IMR-90 (cell line): Measurements from ENCODE around the gene SHISA6. TPM values are rescaled to one million over a fixed set of nuclear protein-coding genes. Genes with fewer than 3 reads are reported as not detected.

Source experiments
- ATAC-seq: fragments of 200-7000 bp; cut with Tn5 transposase; 2 replicates; pipeline ENCODE4 v1.9.1; 2020; ENCODE audit warnings: low read depth, mild to moderate bottlenecking, moderate library complexity
- BruUV-seq: library from RNA; stranded (reverse); fragments of 400-500 nt; replicated peaks from 2 replicates; lab custom pipeline; 2021; lab: Mats Ljungman, UMichigan
- CTCF ChIA-PET: fragments of 300-600 bp; formaldehyde crosslinking; extraction: SDS; loops from one replicate; lab custom pipeline; 2021; ENCODE audit warnings: antibody characterized with exemption; lab: Yijun Ruan, JAX
- POLR2A ChIA-PET: fragments of 300-600 bp; sonication (Branson Sonifier 250); formaldehyde crosslinking; loops from one replicate; lab custom pipeline; 2022; ENCODE audit warnings: antibody characterized with exemption; ENCODE audit not compliant: unreplicated experiment; lab: Charles Lee
- DNase-seq: peaks from one replicate; pipeline ENCODE4 v3.0.0; 2013
- H2AFZ ChIP-seq: replicated peaks from 2 replicates; pipeline ENCODE3; 2013; ENCODE audit warnings: low read length, mild to moderate bottlenecking; ENCODE audit not compliant: poor library complexity
- H2AK5ac ChIP-seq: 2 replicates; pipeline ENCODE4 v1.6.1; 2013; ENCODE audit warnings: low read depth, low read length, inconsistent platforms
- H2AK9ac ChIP-seq: replicated peaks from 2 replicates; pipeline ENCODE3; 2013; ENCODE audit warnings: mild to moderate bottlenecking, low read depth, low read length, moderate library complexity; ENCODE audit not compliant: poor library complexity
- H2BK120ac ChIP-seq: 2 replicates; pipeline ENCODE4 v1.6.1; 2013; ENCODE audit warnings: low read depth, low read length, inconsistent platforms
- H2BK15ac ChIP-seq: 3 replicates; pipeline ENCODE4 v1.6.1; 2013; ENCODE audit warnings: low read depth, low read length, inconsistent platforms
- H2BK20ac ChIP-seq: 2 replicates; pipeline ENCODE4 v1.6.1; 2013; ENCODE audit warnings: low read depth, mild to moderate bottlenecking, inconsistent platforms, low read length, moderate library complexity
- H2BK5ac ChIP-seq: 2 replicates; pipeline ENCODE4 v1.6.1; 2013; ENCODE audit warnings: mild to moderate bottlenecking, low read depth, low read length, inconsistent platforms; ENCODE audit not compliant: poor library complexity, severe bottlenecking
- H3K14ac ChIP-seq: replicated peaks from 2 replicates; pipeline ENCODE4 v1.6.1; 2013; ENCODE audit warnings: low read depth, low read length, inconsistent platforms
- H3K18ac ChIP-seq: 2 replicates; pipeline ENCODE4 v1.6.1; 2013; ENCODE audit warnings: low read depth, low read length, control low read depth
- H3K23ac ChIP-seq: 2 replicates; pipeline ENCODE4 v1.6.1; 2013; ENCODE audit warnings: low read depth, low read length, inconsistent platforms
- H3K27ac ChIP-seq: 2 replicates; pipeline ENCODE4 v1.5.1; 2013; ENCODE audit warnings: mild to moderate bottlenecking, control low read depth, low read length; ENCODE audit not compliant: insufficient read depth
- H3K27me3 ChIP-seq: 2 replicates; pipeline ENCODE4 v1.6.1; 2013; ENCODE audit warnings: low read length; ENCODE audit not compliant: control insufficient read depth, insufficient read depth
- H3K36me3 ChIP-seq: 2 replicates; pipeline ENCODE4 v1.6.1; 2013; ENCODE audit warnings: low read length, mixed read lengths; ENCODE audit not compliant: control insufficient read depth, insufficient read depth
- H3K4ac ChIP-seq: 2 replicates; pipeline ENCODE4 v1.6.1; 2013; ENCODE audit warnings: low read depth, low read length, inconsistent platforms
- H3K4me1 ChIP-seq: 2 replicates; pipeline ENCODE4 v1.6.1; 2013; ENCODE audit warnings: low read length, mixed read lengths; ENCODE audit not compliant: control insufficient read depth, insufficient read depth
- H3K4me2 ChIP-seq: 2 replicates; pipeline ENCODE4 v1.6.1; 2013; ENCODE audit warnings: low read depth, mild to moderate bottlenecking, control low read depth, low read length, moderate library complexity
- H3K4me3 ChIP-seq: 2 replicates; pipeline ENCODE4 v1.5.1; 2013; ENCODE audit warnings: low read depth, mild to moderate bottlenecking, control low read depth, low read length, moderate library complexity; ENCODE audit not compliant: insufficient read depth
- H3K56ac ChIP-seq: 2 replicates; pipeline ENCODE4 v1.6.1; 2013; ENCODE audit warnings: low read length, inconsistent platforms; ENCODE audit not compliant: insufficient read depth; ENCODE audit errors: extremely low read depth
- H3K79me1 ChIP-seq, 2 experiments: 2 replicates each; pipeline ENCODE4 v1.6.1; 2013; ENCODE audit warnings: low read length in 2 of 2, inconsistent platforms in 1 of 2, low read depth in 1 of 2
- H3K9ac ChIP-seq: 2 replicates; pipeline ENCODE4 v1.6.1; 2013; ENCODE audit warnings: low read depth, low read length, control low read depth
- H3K9me1 ChIP-seq: 2 replicates; pipeline ENCODE4 v1.6.1; 2013; ENCODE audit warnings: low read length, inconsistent platforms; ENCODE audit not compliant: insufficient read depth
- H3K9me3 ChIP-seq: 2 replicates; pipeline ENCODE4 v1.6.1; 2013; ENCODE audit warnings: low read length; ENCODE audit not compliant: control insufficient read depth, insufficient read depth
- H4K20me1 ChIP-seq: 2 replicates; pipeline ENCODE4 v1.6.1; 2013; ENCODE audit warnings: low read length, inconsistent platforms; ENCODE audit not compliant: insufficient read depth
- H4K5ac ChIP-seq: 2 replicates; pipeline ENCODE4 v1.6.1; 2013; ENCODE audit warnings: mild to moderate bottlenecking, low read depth, low read length, control low read depth
- H4K8ac ChIP-seq, 2 experiments: 2 replicates each; pipeline ENCODE4 v1.6.1; 2013; ENCODE audit warnings: low read depth in 2 of 2, low read length in 2 of 2, control low read depth in 1 of 2, inconsistent platforms in 1 of 2
- H4K91ac ChIP-seq: 2 replicates; pipeline ENCODE4 v1.6.1; 2013; ENCODE audit warnings: low read depth, low read length, inconsistent platforms; ENCODE audit not compliant: insufficient read depth
- CEBPB ChIP-seq: IDR thresholded peaks from 2 replicates; pipeline ENCODE4 v1.6.1; 2012; ENCODE audit warnings: low read depth, low read length, improper control_type of control experiment
- CTCF ChIP-seq: conservative IDR thresholded peaks from 2 replicates; pipeline ENCODE4 v1.5.1; 2012; ENCODE audit warnings: mild to moderate bottlenecking, low read depth, low read length, improper control_type of control experiment
- FOS ChIP-seq: fragments of 150-350 bp; IDR thresholded peaks from 2 replicates; pipeline ENCODE4 v1.6.1; 2016; ENCODE audit warnings: low read depth, low read length
- MAZ ChIP-seq: IDR thresholded peaks from 2 replicates; pipeline ENCODE4 v1.6.1; 2012; ENCODE audit warnings: low read depth, mild to moderate bottlenecking, low read length, improper control_type of control experiment, moderate library complexity, borderline replicate concordance
- MXI1 ChIP-seq: IDR thresholded peaks from 2 replicates; pipeline ENCODE4 v1.6.1; 2012; ENCODE audit warnings: low read depth, mild to moderate bottlenecking, low read length, moderate library complexity, borderline replicate concordance
- POLR2A ChIP-seq: IDR thresholded peaks from 2 replicates; pipeline ENCODE4 v1.6.1; 2012; ENCODE audit warnings: mild to moderate bottlenecking, low read depth, low read length
- RFX5 ChIP-seq: IDR thresholded peaks from 2 replicates; pipeline ENCODE4 v1.8.0; 2012; ENCODE audit warnings: low read depth, mild to moderate bottlenecking, low read length, moderate library complexity
- SMC3 ChIP-seq: fragments of 150-350 bp; IDR thresholded peaks from 2 replicates; pipeline ENCODE4 v1.6.1; 2016; ENCODE audit warnings: low read depth, mild to moderate bottlenecking, antibody characterized with exemption, low read length, moderate library complexity
- WGBS, 2 experiments: methylation state at CpG; one replicate each; pipeline versions ENCODE4 v1.1.5 to v1.1.7; 2013; ENCODE audit warnings: missing lambda C conversion rate in 2 of 2; ENCODE audit not compliant: insufficient read length in 1 of 2; ENCODE audit errors: extremely low coverage in 2 of 2; 5-methylcytosine and 5-hydroxymethylcytosine counted together
- dilution Hi-C: fragments of 300-500 bp; cut with HindIII; formaldehyde crosslinking; loops from one replicate; pipeline ENCODE4 v1.14.3; 2018; ENCODE audit warnings: low sequenced_read_pairs; ENCODE audit not compliant: unreplicated experiment
- in situ Hi-C: fragments of 300-500 bp; cut with MboI; formaldehyde crosslinking; loops from 3 replicates; pipeline ENCODE4 v1.14.3; 2019; ENCODE audit warnings: low sequenced_read_pairs, inconsistent platforms, mixed read lengths
- intact Hi-C: fragments of 100-400 bp; cut with micrococcal nuclease; formaldehyde crosslinking; loops from 2 replicates; pipeline ENCODE4 v1.10.0; 2022
- polyA plus RNA-seq, 3 experiments: library from polyadenylated mRNA; depleted of rRNA; stranded (reverse); fragments of >200 nt; gene quantifications; 2 replicates each; pipeline ENCODE4 v1.2.3, GENCODE V29; 2012; ENCODE audit warnings: low replicate concordance in 1 of 3
- total RNA-seq: library from RNA; depleted of rRNA; stranded (reverse); fragments of >200 nt; gene quantifications from 2 replicates; pipeline ENCODE4 v1.2.3, GENCODE V29; 2012

The SHISA6 gene
- total and polyA plus RNA-seq, 2 of the 4 experiments (the other 2 are of a cell fraction), result not detected

- intact Hi-C loops, result no loop called here
- DNase-seq, result no peak
- dilution Hi-C loops, result no loop called here
Observed at GRCh38 chr17:11332706-11333105, 91.7 kb downstream of the SHISA6 start.

More at GRCh38 chr17:11332706-11333105, 91.7 kb downstream of the SHISA6 start:
- Histone ChIP-seq H3K14ac (no peak overlapping the region), H2AK9ac (no peak overlapping the region), H3K4me2 (no peak overlapping the region), H4K5ac (no peak overlapping the region), H3K36me3 (no peaks in the 10 kb centered on the region), H2BK120ac (no peak overlapping the region), H3K79me1 (no peaks in the 10 kb centered on the region), H2BK5ac (no peak overlapping the region), H4K91ac (no peak overlapping the region), H4K20me1 (no peaks in the 10 kb centered on the region), H3K4me1 (no peaks in the 10 kb centered on the region), H2BK15ac (no peak overlapping the region), H3K9me3 (peaks cover 41% of the 10 kb centered on the region), H3K27me3 (no peaks in the 10 kb centered on the region), H3K23ac (no peak overlapping the region), H3K56ac (no peak overlapping the region), H3K27ac (no peak overlapping the region), H4K8ac (no peak overlapping the region), H3K9me1 (no peaks in the 10 kb centered on the region), H3K4ac (no peak overlapping the region), H2AFZ (no peak overlapping the region), H2BK20ac (no peak overlapping the region), H3K4me3 (no peak overlapping the region), H2AK5ac (no peak overlapping the region), H3K9ac (no peak overlapping the region), H3K18ac (no peak overlapping the region)
- BruUV-seq, result no TSS peak
- ChIA-PET POLR2A (no interaction called here), CTCF (no interaction called here)
- TF ChIP-seq CTCF, result no peak
- no peak for TF ChIP-seq MXI1
- no peak for TF ChIP-seq CEBPB
- TF ChIP-seq MAZ, result no peak
- TF ChIP-seq SMC3, result no peak
- TF ChIP-seq FOS, result no peak
- TF ChIP-seq POLR2A, result no peak
- no peak for TF ChIP-seq RFX5
- no CpG with 5 or more reads among the region's 7 CpGs for WGBS, 2 experiments
- no peak for ATAC-seq
- in situ Hi-C loops, result no loop called here
